ENCODE measurements around the gene MMP11. TPM values are rescaled to one million over a fixed set of nuclear protein-coding genes. Genes with fewer than 3 reads are reported as not detected.

MMP11 gene
- total RNA-seq, 2 donors from 2014 or later: 1.6 to 4.6 TPM

- intact Hi-C loops (cut with DNase I, micrococcal nuclease): no loop called here
These were observed 18.4 kb downstream of the MMP11 start for GRCh38 chr22:23790819-23791737.

GRCh38 chr22:23791738-23792645 is 19.3 kb downstream of the MMP11 start:
- peak; percentile 47 for ATAC-seq
- intact Hi-C loops (cut with DNase I, micrococcal nuclease): no loop called here
- DNase-seq: no peak

More at GRCh38 chr22:23790819-23791737, 18.4 kb downstream of the MMP11 start:
- no peak for DNase-seq
- ATAC-seq: no peak

GRCh38 chr22:23793326-23793725 is 20.7 kb downstream of the MMP11 start:
- DNase-seq (no peak), ATAC-seq (no peak)
- intact Hi-C loops (cut with DNase I, micrococcal nuclease): no loop called here

DNA sequence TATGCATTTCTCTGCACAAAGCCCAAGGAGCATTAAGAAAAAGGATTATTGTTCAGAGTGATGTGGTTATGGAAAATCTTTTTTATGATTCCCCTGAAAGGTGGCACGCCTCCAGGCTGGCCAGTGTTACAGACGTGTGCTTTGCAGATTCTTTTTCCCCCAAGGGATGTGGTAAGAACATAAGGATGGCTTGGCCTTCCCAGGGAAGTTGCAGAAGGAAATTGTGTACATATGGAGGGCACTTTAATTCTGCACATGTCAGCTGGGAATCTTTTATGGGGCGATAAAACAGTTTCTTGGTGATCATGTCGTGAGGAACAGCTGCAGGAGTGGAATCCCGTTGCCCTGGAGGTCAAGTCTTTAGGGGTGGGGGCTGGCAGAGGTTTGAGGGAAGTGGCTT is 23.8 kb downstream of the MMP11 start:
- no peak for DNase-seq
- ATAC-seq: no peak
- intact Hi-C loops (cut with DNase I, micrococcal nuclease): no loop called here

DNA sequence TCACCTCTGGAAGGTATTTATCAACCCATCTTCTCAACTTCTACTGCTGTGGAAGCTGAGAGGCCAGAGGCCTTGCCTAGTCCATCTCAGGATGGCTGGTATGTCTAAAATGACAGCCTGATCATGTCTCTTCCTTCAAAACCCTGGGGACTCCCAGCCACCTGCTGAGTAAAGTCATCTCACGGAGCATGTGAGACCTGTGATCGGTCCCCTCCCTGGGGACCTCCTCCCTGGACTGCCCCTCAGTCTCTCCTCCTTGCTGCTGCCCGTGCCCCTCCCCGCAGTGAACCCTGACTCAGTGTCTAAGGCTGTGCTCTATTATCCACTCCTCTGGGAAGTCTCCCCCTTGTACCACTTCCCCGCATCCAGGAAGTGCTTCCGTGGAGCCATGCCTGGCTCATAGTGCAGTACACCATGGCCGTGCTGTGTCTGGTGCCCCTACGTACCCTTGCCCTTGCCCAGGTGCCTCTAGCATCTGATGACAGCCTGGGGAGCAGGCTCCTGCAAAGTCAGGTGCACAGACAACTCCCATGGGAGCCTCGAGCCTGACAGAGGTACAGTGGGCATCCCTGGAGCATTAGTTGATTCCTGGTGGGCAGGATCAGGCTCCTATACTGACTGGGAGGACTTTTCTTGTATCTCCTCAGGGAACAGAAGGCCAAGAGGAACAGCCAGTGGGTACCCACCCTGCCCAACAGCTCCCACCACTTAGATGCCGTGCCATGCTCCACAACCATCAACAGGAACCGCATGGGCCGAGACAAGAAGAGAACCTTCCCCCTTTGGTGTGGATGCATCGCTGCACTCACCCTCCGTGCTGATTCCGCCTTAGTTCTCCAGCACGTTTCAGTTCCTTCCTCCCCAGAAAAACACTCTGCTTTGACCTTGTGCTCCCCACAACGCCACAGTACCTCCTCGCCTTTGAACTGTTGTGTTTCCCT is 27.9 kb downstream of the MMP11 start:
- DNase-seq (no peak), ATAC-seq (no peak)
- intact Hi-C loops (cut with DNase I, micrococcal nuclease): no loop called here

DNA sequence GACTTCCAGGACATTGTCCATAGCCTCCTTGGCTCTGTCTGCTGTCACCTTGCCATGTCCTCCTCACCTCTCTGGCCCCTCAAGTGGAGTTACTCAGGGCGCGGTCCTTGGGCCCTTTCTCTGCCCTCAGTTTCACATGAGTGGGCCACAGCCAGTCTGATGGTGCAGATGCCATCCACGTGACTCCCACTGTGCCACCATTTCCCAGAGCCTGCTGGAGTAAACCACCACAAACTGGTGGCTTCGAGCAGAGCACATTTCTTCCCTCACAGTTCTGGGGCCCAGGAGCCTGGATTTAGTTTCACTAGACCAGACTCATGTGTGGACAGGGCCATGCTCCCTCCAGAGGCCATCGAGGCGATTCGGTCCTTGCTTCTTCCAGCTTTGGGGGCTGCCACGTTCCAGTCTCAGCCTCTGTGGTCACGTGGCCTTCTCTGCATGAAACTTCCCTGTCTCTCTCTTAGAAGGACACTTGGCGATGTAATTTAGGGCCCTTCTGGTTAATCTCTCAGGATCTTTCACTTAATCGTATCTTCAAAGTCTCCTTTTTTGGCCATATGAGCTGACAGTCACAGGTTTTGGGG is 28.7 kb downstream of the MMP11 start:
- intact Hi-C loops (cut with DNase I, micrococcal nuclease): no loop called here
- no peak for ATAC-seq
- DNase-seq: no peak

DNA sequence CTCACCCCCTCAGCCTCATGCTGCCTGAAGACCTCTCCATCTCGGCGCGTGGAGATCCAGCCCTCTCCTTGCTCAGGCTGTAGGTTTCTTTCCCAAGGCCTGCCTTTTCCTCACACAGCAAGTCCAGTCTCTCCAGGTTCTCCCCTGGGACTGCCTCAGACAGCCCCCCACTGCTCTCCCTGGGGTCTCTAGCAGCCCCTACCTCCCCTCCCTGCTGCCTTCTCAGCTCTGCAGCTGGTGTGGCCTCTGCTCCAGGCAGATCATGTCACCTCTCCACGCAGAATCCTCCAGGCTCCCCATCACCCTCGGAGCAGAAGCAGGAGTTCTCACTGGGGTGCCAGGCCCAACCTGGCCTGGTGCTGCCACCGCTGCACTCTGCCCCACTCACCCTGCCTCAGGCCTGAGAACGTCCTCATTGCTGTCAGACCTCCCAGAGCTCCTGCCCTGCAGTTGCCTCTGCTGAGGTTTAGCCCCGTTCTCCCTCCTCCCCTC is 29.3 kb downstream of the MMP11 start:
- no peak for ATAC-seq
- intact Hi-C loops (cut with DNase I, micrococcal nuclease): no loop called here
- no peak for DNase-seq

- intact Hi-C loops (cut with DNase I, micrococcal nuclease): no loop called here
- ATAC-seq (peak; percentile 30), DNase-seq (no peak)
These were observed 30.6 kb downstream of the MMP11 start for GRCh38 chr22:23803001-23803819.

DNA sequence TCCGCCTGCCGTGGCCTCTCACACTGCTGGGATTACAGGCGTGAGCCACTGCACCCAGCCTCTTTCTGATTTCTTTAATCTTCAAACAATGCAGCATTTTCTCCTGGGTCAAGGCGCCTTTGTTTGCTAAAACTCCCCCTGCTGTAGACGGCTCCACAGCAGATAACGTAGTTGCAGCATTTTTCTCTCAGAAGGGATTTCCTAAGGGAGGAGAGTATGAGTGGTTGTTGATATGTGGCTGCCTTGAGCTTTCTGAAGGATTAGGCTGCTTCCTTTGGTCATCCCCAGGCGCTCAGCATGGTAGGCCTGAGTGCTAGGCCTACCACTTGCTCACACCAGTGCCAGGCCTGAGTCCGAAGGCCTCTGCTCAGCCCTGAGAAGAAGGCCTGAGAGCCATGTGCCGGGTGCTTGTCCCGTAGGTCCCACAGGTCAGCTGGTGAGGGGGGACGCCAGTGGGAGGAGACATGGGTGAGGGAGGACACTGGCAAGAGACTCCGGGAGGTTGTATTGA is 32.2 kb downstream of the MMP11 start:
- no peak for ATAC-seq
- DNase-seq: no peak
- intact Hi-C loops (cut with DNase I, micrococcal nuclease): no loop called here

GRCh38 chr22:23806837-23807236 is 34.2 kb downstream of the MMP11 start:
- intact Hi-C loops (cut with DNase I, micrococcal nuclease): no loop called here
- ATAC-seq: no peak
- no peak for DNase-seq

GRCh38 chr22:23812378-23812777 is 39.7 kb downstream of the MMP11 start:
- DNase-seq (no peak), ATAC-seq (no peak)
- intact Hi-C loops (cut with DNase I, micrococcal nuclease): no loop called here

GRCh38 chr22:23815541-23816155 is 43.0 kb downstream of the MMP11 start:
- no peak for ATAC-seq
- intact Hi-C loops (cut with DNase I, micrococcal nuclease): no loop called here
- no peak for DNase-seq

GRCh38 chr22:23816156-23816976 is 43.7 kb downstream of the MMP11 start:
- DNase-seq (no peak), ATAC-seq (no peak)
- intact Hi-C loops (cut with DNase I, micrococcal nuclease): no loop called here

GRCh38 chr22:23817146-23817545 is 44.5 kb downstream of the MMP11 start:
- no peak for DNase-seq
- no peak for ATAC-seq
- intact Hi-C loops (cut with DNase I, micrococcal nuclease): no loop called here

DNA sequence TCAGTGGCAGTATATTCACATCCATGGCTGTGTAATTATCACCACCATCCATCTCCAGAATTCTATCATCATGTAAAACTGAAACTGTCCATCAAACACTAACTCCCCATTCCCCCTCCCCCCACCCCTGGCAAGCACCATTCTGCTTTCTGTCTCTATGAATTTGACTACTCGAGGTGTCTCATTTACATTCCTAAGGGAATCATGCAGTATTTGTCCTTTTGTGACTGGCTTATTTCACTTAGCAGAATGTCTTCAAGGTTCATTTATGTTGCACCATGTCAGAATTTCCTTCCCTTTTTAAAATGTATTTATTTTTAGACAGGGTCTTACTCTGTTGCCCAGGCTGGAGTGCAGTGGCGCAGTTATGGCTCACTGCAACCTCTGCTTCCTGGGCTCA is 45.9 kb downstream of the MMP11 start:
- DNase-seq: no peak
- ATAC-seq: no peak
- intact Hi-C loops (cut with DNase I, micrococcal nuclease): no loop called here

- DNase-seq (no peak), ATAC-seq (peak; percentile 89)
- intact Hi-C loops (cut with DNase I, micrococcal nuclease): no loop called here
These were observed 48.1 kb downstream of the MMP11 start for GRCh38 chr22:23820748-23821211.
